ENCODE measurements around the gene TMEM86B.
"Not testable (repeated sequence)": the region's sequence is repeated elsewhere in the genome, so short reads cannot be mapped to it uniquely, and the experiment has no call there.

The TMEM86B gene

GRCh38 chr19:55242517-55242916, 14.0 kb upstream of the TMEM86B start:
- no peak overlapping the region for H3K4me3 ChIP-seq (ENCODE audit: low read depth, low read length)

- H3K4me3 ChIP-seq (ENCODE audit: low read depth, low read length), result no peak overlapping the region
Measured at GRCh38 chr19:55241935-55242464, 13.4 kb upstream of the TMEM86B start.

GRCh38 chr19:55241143-55241934, 12.8 kb upstream of the TMEM86B start:
- H3K4me3 ChIP-seq (ENCODE audit: low read depth, low read length), result no peak overlapping the region

- H3K4me3 ChIP-seq (ENCODE audit: low read depth, low read length), result no peak overlapping the region
Measured at GRCh38 chr19:55240713-55241020, 12.1 kb upstream of the TMEM86B start.

DNA sequence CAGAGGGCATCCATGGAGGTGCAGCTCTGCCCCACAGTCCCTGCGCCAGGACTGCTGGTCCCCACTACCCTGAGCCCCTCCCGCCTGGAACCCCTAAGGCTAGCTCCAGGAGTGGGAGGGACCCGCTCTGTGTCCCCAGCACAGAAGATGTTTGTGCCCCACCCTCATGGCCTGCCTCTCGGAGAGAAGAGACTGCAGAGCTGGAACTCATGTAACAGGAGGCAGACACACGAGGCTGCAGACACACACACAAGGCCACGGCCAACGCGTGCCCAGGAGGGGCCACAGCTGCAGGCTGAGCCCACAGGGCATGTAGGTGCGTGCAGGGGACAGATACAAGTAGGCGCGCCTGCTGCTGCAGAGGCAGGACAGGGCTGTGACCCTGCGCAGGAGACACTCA, 10.4 kb upstream of the TMEM86B start:
- no peak overlapping the region for H3K4me3 ChIP-seq (ENCODE audit: low read depth, low read length)

DNA sequence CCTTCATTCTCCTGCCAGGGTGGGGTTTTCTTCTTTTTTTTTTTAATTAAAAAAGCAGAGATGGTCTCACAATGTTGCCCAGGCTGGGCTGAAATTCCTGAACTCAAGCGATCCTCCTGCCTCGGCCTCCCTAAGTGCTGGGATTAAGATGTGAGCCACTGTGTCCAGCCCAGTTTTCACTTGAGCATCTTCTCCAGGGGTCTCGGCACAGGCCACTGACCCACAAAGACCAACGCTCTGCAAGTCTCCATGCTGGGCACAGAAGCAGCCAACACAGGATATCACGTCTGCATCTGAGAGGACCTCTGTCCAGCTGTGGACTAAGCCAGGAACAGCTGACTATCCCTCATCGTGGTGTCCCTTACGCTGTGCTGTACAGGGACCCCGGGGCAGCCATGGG, 9.5 kb upstream of the TMEM86B start:
- H3K4me3 ChIP-seq (ENCODE audit: low read depth, low read length), result no peak overlapping the region

DNA sequence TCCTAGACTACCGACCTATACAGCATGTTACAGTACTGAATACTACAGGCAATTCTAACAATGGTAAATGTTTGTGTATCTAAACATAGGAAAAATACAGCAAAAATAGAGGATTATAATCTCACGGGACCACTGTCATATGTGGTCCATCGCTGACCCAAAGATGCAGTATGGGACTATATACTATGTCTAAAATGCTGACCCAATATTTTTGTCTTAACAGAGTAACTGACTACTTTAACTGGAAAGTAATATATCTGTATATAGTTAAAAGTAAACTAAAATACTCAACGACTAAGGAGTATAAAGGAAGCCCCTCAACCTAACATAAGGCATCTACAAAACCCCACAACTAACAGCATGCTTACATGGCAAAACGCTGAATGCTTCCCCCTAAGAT, 4.4 kb upstream of the TMEM86B start:
- no peak overlapping the region for H3K4me3 ChIP-seq (ENCODE audit: low read depth, low read length)

DNA sequence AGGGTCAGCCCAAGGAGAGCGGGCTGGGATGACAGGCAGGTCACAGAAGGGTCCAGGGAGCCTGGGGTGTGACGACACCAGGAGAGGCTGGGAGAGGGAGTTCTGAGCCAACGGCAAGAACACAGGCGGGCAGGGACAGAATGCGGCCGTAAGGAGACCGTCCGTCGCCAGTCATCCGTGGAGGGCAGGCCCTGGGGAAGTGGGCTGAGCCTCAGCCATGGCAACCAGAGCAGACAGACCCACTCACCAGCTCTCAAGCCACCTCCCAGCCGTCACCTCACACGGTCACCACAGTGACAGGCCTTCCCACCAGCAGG, 3.7 kb upstream of the TMEM86B start:
- no peak overlapping the region for H3K4me3 ChIP-seq (ENCODE audit: low read depth, low read length)

GRCh38 chr19:55231391-55232285, 3.1 kb upstream of the TMEM86B start:
- H3K4me3 ChIP-seq (ENCODE audit: low read depth, low read length), result no peak overlapping the region

DNA sequence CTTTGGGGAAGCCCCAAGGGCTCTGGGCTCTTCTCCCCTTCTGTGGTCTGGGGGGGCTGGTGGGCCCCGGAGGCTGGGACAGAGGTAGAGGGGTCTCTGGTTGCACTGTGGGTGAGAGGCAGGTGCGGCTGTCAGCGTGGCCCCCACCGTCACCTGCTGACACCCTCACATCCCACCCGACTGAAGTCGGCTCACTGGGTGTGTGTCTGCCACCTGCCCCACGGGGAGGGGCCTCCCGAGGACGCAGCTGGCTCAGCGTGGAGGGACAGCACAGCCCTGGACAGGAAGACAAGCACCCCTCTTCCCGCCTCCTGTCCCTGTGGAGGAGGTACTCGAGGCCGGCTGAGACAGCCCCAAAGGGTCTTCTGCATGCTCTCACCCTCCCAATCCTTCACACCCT, 2.2 kb upstream of the TMEM86B start:
- no peak overlapping the region for H3K4me3 ChIP-seq (ENCODE audit: low read depth, low read length)

- no peak overlapping the region for H3K4me3 ChIP-seq (ENCODE audit: low read depth, low read length)
Measured at GRCh38 chr19:55230329-55230728, 1.8 kb upstream of the TMEM86B start.

GRCh38 chr19:55229789-55230182, 1.2 kb upstream of the TMEM86B start:
- no peak overlapping the region for H3K4me3 ChIP-seq (ENCODE audit: low read depth, low read length)

- H3K4me3 ChIP-seq (ENCODE audit: low read depth, low read length), result no peak overlapping the region
Measured at GRCh38 chr19:55229145-55229788, 704 bp upstream of the TMEM86B start.

DNA sequence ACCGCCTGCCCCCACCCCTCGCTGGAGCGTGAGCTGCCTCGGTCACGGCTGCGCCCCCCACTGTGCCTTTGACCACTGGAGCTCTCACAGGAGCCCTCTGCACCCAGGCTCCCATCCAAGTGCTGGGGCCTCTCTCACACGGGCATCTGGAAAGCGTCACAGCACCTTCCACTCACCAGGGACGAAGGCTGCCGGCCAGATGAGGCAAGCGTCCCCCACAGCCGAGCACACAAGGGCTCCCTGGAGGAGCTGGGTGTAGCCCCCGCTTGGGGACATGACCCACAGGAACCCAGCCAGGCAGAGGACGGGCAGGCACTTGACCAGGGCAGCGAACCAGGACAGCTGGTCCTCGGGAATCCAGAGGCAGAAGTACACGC, 560 bp downstream of the TMEM86B start:
- H3K4me3 ChIP-seq (ENCODE audit: low read depth, low read length), result no peak overlapping the region

GRCh38 chr19:55227241-55228014, 1.1 kb downstream of the TMEM86B start:
- no peak overlapping the region for H3K4me3 ChIP-seq (ENCODE audit: low read depth, low read length)

DNA sequence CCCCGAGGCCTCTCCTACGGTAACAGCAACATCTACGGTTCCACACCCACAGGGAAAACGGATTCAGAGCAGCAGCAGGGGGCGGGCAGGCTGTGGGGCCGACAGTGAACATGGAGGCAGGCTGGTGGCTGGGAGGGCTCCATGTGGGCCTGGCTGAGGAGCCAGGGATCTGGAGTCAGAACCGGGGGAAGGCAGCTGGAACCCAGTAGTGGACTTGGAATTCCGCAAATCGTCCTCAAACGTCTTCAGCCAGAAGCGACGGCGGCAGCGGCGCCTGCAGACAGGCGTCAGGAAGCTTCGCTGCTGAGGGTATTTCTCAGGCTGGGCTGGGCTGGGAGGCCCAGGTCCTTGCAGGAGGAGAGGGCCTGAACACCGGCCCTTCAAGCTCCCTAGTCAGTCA, 1.8 kb downstream of the TMEM86B start:
- H3K4me3 ChIP-seq (ENCODE audit: low read depth, low read length), result no peak overlapping the region

DNA sequence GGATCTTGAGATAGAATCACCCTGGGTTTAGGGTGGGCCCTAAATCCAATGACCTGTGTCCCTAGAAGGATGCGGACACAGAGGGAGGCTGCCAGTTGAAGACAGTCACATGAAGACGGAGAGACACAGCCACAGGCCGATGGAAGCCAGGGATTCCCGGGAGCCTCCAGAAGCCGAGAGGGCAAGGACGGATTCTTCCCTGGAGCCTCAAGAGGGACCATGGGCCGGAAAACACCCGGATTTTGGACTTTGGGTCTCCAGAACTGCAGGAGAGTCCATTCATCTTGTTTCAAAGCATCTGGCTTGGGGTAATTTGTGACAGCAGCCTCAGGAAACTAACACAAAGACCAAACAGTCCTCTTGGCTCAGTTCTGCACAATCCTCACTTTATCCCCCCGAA, 2.3 kb downstream of the TMEM86B start:
- H3K4me3 ChIP-seq (ENCODE audit: low read depth, low read length), result no peak overlapping the region

DNA sequence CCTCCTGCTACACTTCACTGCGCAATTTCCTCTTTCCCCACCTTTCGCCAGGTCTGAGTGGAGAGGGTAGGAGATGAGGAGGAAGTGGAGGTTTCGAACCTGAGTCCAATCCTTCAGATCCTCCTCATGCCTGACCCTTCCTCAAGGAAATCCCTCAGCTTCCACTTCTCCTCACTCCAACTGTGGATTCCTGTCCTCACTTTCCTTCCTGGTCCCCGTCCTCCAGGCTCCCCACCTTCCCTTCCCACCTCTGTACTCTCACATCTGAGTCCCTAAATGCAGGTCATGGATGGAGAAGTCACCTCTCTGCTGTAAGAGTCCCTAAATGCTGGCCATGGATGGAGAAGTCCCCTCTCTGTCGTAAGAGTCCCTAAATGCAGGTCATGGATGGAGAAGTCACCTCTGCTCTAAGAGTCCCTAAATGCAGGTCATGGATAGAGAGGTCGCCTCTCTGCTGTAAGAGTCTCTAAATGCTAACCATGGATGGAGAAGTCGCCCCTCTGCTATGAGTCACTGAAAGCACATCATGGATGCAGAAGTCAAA, 3.1 kb downstream of the TMEM86B start:
- no peak overlapping the region for H3K4me3 ChIP-seq (ENCODE audit: low read depth, low read length)

DNA sequence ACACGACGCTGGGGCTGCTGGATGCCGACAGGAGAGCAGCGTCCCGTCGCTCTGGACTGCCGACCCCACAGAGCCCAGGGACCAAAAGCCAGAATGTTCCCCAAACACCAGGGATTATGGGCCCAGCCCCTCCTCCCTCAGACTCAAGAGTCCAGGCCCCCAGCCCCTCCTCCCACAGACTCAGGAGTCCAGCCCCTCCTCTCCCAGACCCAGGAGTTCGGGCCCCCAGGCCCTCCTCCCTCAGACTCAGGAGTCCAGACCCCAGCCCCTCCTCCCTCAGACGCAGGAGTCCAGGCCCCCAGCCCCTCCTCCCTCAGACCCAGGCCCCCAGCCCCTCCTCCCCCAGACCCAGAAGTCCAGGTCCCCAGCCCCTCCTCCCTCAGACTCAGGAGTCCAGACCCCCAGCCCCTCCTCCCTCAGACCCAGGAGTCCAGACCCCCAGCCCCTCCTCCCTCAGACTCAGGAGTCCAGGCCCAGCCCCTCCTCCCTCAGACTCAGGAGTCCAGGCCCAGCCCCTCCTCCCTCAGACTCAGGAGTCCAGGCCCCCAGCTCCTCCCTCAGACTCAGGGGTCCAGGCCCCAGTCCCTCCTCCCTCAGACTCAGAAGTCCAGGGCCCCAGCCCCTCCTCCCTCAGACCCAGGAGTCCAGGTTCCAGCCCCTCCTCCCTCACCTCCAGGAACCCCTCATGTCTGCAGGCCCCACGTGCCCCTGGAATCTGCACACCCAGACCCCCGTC, 3.7 kb downstream of the TMEM86B start:
- not testable (repeated sequence) for H3K4me3 ChIP-seq (ENCODE audit: low read depth, low read length)

GRCh38 chr19:55224038-55224665, 4.4 kb downstream of the TMEM86B start:
- H3K4me3 ChIP-seq (ENCODE audit: low read depth, low read length), result no peak overlapping the region
